ENCODE results near the gene DLG2. TPM values are rescaled to one million over a fixed set of nuclear protein-coding genes. Genes with fewer than 3 reads are reported as not detected.

The DLG2 gene
- total RNA-seq, 4 donors from 2014 or later = 11.0 to 34.2 (median 19.8) TPM

DNA sequence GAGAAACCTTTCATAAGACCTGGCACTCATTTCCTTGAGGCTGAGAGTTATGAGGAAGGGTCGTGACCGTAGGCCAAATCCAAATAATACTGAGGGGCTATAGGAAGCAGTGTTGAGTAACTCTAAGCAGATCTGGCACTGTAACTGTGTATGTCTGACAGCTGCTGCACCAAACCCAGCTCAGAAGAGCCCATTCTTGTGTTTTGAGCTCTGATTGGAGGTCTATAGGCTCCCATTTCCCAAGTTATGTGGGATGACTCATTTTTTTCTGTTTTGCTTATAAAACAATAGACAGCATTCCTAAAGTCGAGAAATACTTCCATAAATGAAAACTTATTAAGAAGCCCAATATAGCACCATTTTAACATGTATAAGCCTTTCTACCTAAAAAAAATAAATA, 645.8 kb downstream of the DLG2 start:
- Histone ChIP-seq H3K4me3 (no peak overlapping the region), H3K36me3 (no peaks in the 10 kb centered on the region), H3K27me3 (no peaks in the 10 kb centered on the region), H3K9me3 (peaks cover 0 to 12% (median 0%) of the 10 kb centered on the region in 3 donors), H3K4me1 (no peaks in the 10 kb centered on the region), H3K27ac (no peak overlapping the region)
- ATAC-seq = no peak
- 27 to 83% methylated on average over 1 to 3 of the region's 3 CpGs for WGBS, 2 donors (ENCODE audit: low coverage in 1 of 2)
- TF ChIP-seq, protein P1, sequence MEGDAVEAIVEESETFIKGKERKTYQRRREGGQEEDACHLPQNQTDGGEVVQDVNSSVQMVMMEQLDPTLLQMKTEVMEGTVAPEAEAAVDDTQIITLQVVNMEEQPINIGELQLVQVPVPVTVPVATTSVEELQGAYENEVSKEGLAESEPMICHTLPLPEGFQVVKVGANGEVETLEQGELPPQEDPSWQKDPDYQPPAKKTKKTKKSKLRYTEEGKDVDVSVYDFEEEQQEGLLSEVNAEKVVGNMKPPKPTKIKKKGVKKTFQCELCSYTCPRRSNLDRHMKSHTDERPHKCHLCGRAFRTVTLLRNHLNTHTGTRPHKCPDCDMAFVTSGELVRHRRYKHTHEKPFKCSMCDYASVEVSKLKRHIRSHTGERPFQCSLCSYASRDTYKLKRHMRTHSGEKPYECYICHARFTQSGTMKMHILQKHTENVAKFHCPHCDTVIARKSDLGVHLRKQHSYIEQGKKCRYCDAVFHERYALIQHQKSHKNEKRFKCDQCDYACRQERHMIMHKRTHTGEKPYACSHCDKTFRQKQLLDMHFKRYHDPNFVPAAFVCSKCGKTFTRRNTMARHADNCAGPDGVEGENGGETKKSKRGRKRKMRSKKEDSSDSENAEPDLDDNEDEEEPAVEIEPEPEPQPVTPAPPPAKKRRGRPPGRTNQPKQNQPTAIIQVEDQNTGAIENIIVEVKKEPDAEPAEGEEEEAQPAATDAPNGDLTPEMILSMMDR (IDR thresholded peaks at IDR 0.05) = no peak
- TF ChIP-seq POLR2AphosphoS5 (IDR thresholded peaks at IDR 0.05) = no peak
- no peak for TF ChIP-seq POLR2A (IDR thresholded peaks at IDR 0.05)
- TF ChIP-seq EP300 (IDR thresholded peaks at IDR 0.05) = no peak

DNA sequence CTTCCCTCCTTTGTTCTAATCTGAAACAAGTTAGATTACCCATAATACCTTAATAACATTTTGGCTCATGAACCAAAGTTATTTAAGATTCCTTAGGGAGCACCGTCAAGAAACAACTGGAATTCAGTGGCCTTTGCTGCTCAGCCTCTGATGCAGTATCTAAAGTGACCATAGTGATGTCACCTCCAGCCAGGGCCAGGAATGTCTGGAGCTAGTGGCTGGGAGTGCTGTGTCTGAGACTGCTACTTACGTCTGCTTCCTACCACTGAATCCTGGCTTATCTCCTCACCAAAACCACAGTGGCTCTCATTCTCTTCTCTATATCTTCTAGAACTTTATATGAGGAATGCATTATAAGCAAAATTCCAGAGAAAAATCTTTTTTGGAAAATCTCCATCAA, 658.0 kb downstream of the DLG2 start:
- ATAC-seq = no peak
- H3K4me1 ChIP-seq = no peaks in the 10 kb centered on the region
- 33 to 54% methylated on average over 2 of the region's 2 CpGs for WGBS, 2 donors (ENCODE audit: low coverage in 1 of 2)
- H3K4me3 ChIP-seq = no peak overlapping the region
- TF ChIP-seq, protein P1 (IDR thresholded peaks at IDR 0.05) = no peak
- no peak for TF ChIP-seq POLR2AphosphoS5 (IDR thresholded peaks at IDR 0.05)
- no peak for TF ChIP-seq POLR2A (IDR thresholded peaks at IDR 0.05)
- no peak for TF ChIP-seq EP300 (IDR thresholded peaks at IDR 0.05)
- no peaks in the 10 kb centered on the region for H3K9me3 ChIP-seq
- no peaks in the 10 kb centered on the region for H3K36me3 ChIP-seq
- H3K27ac ChIP-seq = no peak overlapping the region
- H3K27me3 ChIP-seq = no peaks in the 10 kb centered on the region

DNA sequence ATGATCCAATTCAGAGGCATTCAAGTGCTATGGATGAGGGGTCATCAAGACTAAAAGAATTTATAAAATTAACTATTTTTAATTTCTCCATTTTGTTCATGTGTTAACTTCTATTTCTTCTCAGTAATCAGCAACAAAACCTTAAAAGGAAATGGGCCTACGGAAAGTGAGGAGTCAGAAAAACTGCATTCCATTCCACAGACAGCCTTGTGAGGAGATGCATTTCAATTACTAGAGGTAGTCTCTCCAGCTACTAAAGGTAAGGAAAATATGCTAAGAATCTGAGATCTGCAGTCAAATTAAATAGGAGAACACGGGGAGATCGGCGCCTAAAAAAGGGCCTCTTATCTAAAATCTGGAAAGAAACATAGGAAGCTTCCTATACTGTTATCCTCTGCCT, 661.7 kb downstream of the DLG2 start:
- Histone ChIP-seq H3K27ac (no peak overlapping the region), H3K4me1 (no peaks in the 10 kb centered on the region), H3K4me3 (no peak overlapping the region), H3K27me3 (no peaks in the 10 kb centered on the region), H3K36me3 (no peaks in the 10 kb centered on the region), H3K9me3 (no peaks in the 10 kb centered on the region)
- TF ChIP-seq POLR2AphosphoS5 (IDR thresholded peaks at IDR 0.05) = no peak
- TF ChIP-seq, protein P1 (IDR thresholded peaks at IDR 0.05) = no peak
- no peak for TF ChIP-seq POLR2A (IDR thresholded peaks at IDR 0.05)
- TF ChIP-seq EP300 (IDR thresholded peaks at IDR 0.05) = no peak
- ATAC-seq = no peak
- 83 to 93% methylated on average over 4 of the region's 4 CpGs for WGBS, 2 donors (ENCODE audit: low coverage in 1 of 2)

DNA sequence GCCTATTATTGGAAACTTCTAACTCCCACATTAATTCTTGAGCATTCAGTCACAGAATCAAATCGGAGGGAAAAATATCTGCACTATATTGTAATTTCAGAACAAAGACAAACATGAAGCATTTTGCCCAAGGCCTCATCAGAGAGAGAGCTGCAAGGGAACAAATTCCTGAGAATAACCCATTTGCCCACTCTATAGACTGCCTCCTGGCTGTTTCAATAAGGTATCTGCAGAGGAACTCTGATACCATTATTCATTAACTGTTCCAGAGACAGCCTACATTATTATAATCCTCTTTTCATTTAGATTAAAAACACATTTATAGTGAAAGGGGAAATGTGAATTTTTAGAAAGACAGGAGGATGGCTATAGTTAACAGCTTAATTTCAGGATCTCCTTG, 663.9 kb downstream of the DLG2 start:
- no peak for ATAC-seq
- Histone ChIP-seq H3K27me3 (no peaks in the 10 kb centered on the region), H3K36me3 (no peaks in the 10 kb centered on the region), H3K4me1 (no peaks in the 10 kb centered on the region), H3K9me3 (no peaks in the 10 kb centered on the region), H3K27ac (no peak overlapping the region), H3K4me3 (no peak overlapping the region)
- TF ChIP-seq, protein P1 (IDR thresholded peaks at IDR 0.05) = no peak
- TF ChIP-seq EP300 (IDR thresholded peaks at IDR 0.05) = no peak
- no peak for TF ChIP-seq POLR2AphosphoS5 (IDR thresholded peaks at IDR 0.05)
- TF ChIP-seq POLR2A (IDR thresholded peaks at IDR 0.05) = no peak
- WGBS, 2 donors (ENCODE audit: low coverage in 1 of 2) = 67 to 83% methylated on average over 1 of the region's 1 CpG

DNA sequence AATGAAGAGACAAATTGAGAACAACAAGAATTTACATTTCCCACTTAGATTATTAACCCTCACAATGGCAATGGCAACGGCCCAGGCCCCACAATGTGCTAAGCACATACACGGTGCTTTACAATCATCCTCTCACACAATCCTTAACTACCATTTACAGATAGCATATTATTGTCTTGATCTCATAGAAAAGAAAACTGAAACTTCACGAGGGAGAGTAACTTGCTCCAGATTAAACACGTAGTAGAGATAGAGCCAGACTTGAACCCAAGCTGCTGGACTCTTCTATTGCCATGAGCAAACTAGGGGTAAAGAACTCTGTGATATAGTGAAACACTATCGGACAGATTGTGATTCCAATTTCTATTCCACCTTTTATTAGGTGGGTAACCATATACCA, 665.1 kb downstream of the DLG2 start:
- TF ChIP-seq POLR2AphosphoS5 (IDR thresholded peaks at IDR 0.05) (no peak), POLR2A (IDR thresholded peaks at IDR 0.05) (no peak), EP300 (IDR thresholded peaks at IDR 0.05) (no peak)
- TF ChIP-seq, protein P1 (IDR thresholded peaks at IDR 0.05) = no peak
- H3K27me3 ChIP-seq = no peaks in the 10 kb centered on the region
- no peaks in the 10 kb centered on the region for H3K9me3 ChIP-seq
- no peaks in the 10 kb centered on the region for H3K36me3 ChIP-seq
- H3K27ac ChIP-seq = no peak overlapping the region
- H3K4me3 ChIP-seq = no peak overlapping the region
- 88% methylated on average over 5 of the region's 5 CpGs for WGBS, 2 donors (ENCODE audit: low coverage in 1 of 2)
- ATAC-seq = no peak
- no peaks in the 10 kb centered on the region for H3K4me1 ChIP-seq
